ENCODE measurements around the gene IL20.
"Not testable (repeated sequence)": the region's sequence is repeated elsewhere in the genome, so short reads cannot be mapped to it uniquely, and the experiment has no call there.

The IL20 gene

DNA sequence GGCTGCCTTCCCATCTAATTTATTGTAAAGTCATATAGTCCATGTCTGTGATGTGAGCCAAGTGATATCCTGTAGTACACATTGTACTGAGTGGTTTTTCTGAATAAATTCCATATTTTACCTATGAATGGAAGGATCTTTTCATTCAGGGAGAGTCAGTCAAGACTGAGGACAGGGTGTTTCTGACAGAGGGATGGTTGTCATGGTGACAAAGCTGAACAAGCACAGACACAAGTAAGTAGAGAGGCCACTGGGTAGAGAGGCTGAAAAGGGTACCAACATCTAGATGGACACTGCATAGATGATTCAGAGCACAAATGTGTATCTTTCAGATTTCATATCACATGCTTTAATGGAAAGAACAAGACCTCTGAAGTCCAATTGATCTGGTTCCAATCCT lies 22.6 kb upstream of the IL20 start:
- DNase-seq (ENCODE audit: low read depth), result no peak

DNA sequence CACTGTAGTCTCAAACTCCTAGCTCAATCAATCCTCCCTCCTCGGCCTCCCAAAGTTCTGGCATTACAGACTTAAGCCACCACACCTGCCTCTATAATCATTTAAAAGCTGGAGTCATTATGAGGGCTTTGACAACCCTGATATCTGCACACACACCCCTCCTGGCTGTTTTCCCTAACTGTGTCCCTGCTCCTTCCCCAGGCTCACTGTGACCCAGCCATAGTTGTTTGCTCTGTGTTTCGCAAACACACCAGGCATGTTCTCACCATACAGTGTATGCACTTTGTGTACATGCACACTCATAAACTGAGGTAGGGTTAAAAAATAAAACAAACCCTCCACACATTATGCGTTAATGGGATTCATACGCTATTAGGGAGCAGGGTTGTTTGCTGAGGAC lies 21.8 kb upstream of the IL20 start:
- no peak for DNase-seq (ENCODE audit: low read depth)

DNA sequence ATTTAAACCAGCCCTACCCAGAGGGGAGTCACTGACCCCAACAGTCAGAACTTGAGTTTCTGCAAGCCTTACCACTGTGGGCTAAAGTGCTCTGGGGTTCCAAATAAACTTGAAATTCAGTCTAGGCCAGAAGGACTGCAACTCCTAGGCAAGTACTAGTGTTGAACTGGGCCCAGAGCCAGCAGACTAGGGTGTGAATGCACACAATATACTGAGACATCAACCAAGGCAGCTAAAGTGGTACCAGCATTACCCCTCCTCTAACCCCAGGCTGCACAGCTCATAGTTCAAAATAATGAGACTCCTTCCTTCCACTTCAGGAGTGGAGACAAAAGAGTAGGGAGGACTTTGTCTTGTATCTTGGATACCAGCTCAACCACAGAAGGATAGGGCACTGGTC lies 18.9 kb upstream of the IL20 start:
- DNase-seq (ENCODE audit: low read depth), result no peak

DNA sequence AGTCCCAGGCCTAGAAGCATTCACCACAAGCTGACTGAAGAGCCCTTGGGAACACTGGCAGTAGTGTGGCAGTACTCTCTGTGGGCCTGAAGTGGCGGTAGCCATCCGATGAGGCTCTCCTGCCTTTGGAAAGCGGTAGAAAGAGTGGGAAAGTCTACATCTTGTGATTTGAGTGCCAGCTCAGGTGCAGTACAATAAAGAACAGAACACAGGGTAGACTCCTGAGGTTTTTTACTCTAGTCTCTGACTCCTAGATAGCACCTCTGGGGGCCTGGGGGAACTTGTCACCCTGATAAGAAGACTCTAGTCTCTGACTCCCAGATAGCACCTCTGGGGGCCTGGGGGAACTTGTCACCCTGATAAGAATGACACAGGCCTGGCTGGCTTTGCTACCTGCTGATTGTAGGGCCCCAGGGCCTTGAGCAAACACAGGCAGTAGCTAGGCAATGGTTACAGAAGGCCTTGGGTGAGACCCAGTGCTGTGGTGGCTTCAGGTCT lies 18.0 kb upstream of the IL20 start:
- no peak for DNase-seq (ENCODE audit: low read depth)

DNA sequence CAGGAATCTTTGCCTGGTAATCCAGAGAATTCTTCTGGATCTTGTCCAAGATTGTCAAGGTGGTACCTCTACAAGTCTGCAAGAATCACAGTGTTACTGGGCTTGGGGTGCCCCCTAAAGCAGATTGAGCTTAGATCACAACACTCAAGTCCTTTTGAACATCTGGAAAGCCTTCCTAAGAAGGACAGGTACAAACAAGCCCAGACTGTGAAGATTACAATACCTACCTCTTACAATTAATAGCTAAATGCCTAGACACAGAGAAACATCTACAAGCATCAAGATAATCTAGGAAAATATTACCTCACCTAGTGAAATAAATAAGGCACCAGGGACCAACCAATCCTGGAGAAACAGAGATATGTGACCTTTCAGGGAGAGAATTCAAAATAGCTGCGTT lies 17.5 kb upstream of the IL20 start:
- no peak for DNase-seq (ENCODE audit: low read depth)

DNA sequence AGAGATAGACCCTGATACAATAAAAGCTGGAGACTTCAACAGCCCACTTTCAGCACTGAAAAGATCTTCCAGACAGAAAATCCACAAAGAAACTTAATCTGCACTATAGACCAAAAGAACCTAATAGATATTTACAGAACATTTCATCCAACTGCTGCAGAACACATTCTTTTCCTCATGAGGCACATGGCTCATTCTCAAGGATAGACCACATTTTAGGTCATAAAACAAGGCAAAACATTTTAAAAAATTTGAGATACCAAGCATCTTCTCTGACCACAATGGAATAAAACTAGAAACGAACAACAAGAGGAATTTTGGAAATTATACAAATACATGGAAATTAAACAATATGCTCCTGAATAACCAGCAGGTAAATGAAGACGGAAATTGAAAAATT lies 15.0 kb upstream of the IL20 start:
- DNase-seq (ENCODE audit: low read depth), result peak; percentile 59

DNA sequence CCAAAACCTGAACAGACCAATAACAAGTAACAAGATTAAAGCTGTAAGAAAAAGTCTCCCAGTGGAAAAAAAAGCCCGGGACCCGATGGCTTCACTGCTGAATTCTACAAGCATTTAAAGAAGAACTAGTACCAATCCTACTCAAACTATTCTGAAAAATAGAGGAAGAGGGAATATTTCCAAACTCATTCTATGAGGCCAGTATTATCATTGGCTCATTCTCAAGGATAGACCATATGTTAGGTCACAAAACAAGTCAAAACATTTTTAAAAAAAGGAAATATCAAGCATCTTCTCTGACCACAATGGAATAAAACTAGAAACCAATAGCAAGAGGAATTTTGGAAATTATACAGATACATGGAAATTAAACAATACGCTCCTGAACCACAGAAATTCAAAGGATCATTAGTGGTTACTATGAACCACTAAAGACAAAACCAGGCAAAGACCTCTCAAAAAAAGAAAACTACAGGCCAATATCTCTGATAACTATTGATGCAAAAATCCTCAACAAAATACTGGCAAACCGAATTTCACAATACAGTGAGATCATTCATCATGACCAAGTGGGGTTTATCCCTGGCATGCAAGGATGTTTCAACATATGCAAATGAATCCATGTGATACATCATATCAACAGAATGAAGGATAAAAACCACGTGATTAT lies 13.9 kb upstream of the IL20 start:
- peak; percentile 98 for DNase-seq (ENCODE audit: low read depth)

DNA sequence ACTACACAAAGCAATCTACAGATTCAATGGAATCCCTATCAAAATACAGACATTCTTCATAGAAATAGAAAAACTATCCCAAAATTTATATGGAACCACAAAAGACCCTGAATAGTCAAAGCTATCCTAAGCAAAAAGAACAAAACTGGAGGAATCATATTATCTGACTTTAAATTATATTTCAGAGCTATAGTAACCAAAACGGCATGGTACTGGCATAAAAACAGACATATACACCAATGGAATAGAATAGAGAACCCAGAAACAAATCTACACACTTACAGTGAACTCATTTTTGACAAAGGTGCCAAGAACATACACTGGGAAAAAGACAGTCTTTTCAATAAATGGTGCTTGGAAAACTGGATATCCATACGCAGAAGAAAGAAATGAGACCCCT lies 12.8 kb upstream of the IL20 start:
- DNase-seq (ENCODE audit: low read depth), result not testable (repeated sequence)

DNA sequence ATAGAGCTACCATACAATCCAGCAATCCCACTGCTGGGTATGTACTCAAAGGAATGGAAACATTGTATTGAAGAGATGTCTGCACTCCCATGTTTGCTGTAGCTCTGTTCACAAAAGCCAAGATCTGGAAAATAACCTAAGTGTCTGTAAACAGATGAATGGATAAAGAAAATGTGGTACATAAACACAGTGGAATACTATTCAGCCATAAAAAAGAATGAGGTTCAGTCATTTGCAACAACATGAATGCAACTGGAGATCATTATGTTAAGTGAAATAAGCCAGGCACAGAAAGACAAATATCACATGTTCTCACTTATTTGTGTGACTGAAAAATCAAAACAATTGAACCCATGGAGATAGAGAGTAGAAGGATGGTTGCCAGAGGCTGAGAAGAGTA lies 11.7 kb upstream of the IL20 start:
- not testable (repeated sequence) for DNase-seq (ENCODE audit: low read depth)

DNA sequence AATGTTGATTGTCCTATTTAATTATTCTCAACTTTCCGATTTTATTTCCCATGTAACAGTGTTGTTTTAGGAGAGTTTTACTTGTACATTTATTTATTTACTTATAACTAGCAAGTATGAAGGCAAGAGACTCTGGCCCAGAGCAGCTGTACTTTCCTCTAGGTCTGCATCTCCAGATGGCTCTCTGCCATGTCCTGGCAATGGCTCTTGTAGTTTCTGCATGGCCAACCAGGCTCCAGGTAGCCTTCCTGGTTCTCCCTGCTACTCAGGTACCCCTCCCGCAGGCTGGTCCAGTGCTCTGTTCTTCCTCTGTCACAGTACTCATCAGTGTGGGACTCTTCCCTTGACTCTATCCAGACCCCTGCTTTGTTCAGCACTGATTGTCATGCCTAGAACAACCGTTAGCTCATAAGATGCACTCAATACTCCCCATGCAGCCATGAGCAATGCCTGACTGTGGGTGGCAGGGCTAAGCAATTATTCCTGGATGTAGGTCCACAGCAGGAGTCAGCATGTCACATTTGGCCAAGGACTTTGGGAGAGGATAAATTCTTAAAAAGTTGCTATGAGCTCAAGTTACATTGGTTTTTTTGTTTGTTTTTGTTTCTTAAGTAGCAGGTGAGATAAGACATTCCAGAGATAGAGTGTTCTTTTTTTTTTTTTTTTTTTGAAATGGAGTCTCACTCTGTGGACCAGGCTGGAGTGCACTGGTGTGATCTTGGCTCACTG lies 10.9 kb upstream of the IL20 start:
- no peak for DNase-seq (ENCODE audit: low read depth)

DNA sequence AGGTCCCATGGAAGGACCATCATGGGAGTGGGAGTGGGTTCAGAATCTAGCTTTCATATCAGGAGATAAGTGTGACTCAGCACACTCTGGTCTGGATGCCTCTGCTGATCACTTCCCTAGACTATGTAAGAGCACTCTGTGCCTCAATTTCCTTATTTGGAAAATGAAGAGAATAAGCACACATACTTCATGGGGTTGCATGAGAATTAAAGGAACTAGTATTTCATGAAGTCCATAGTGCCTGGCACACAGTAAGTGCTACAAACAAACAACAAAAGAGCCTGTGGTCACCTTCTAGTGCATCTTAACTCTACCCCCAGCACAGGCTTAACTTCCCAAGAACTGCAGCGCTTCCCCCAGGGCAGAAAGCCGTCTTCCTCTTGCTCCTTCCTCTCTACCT lies 9.6 kb upstream of the IL20 start:
- DNase-seq (ENCODE audit: low read depth), result no peak

DNA sequence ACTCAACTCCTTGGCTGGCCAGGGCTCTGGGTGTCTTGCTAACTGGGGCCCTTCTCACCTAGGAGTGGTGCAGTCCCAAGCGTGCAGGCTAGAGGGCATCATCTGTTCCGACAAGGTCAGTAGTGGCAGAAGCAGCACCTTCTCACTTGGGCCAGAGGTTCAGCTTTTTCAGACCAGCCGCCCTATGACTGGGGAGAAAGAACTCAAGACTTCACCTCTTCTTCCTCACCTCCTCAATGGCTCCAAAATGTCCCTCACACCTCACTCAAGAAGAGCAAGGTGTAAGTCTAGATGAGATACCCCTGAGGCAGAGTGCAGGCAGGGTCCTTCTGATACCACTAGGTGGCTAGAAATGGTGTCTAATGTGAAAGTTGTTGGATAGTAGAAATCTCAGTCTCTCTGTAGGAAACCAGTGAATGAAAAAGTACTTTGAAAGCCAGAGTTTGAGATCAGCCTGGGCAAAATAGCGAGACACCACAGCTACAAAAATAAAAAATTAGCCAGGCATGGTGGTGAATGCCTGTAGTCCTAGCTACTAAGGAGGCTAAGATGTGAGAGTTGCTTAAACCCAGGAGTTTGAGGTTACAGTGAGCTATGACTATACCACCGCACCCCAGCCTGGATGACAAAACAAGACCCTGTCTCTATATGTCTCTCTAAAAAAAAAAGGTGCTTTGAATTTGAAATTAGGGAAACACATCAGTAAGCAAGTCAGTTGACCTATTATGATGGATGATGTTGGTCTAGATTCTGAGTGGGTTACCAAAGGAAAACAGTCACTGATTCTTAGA lies 8.6 kb upstream of the IL20 start:
- no peak for DNase-seq (ENCODE audit: low read depth)

DNA sequence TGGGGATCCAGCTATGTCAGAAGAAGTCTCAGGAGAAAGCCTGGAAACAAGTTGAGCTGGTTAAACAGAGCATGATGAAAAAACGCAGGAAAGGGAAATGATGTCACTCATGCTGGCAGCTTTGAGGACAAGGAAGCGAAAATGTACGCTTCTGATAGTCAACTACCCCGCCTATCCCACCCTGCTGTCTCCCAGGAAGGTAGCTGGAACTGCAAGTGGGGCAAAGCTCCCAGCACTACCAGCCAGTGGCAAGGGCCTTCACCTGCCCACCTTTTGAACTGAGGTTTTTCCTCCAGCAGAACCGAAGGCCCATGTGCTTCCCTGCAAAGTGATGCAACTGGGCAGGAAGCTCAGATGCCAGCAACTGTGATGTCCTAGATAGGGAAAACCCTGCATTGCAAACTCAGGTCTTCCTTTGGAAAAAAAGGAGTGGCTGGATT lies 6.3 kb upstream of the IL20 start:
- DNase-seq (ENCODE audit: low read depth), result no peak

DNA sequence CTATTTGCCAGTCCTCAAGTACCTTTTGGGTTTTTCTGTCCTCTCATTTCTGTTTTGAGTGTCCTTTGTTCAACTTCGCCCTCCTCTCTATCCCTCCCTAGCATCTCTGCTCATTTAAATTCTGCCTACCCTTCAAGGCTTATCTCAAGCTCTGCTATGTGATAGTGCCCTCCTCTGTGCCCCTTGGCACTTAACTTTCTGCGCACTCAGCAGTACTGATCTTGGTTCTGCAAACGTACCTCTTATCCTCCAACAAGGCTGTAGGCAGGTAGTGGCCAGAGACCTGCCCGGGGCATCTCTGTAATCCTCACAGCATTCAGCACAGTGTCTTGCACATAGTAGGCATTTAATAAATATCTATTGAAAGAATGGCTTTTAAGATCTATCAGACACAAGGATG lies 5.3 kb upstream of the IL20 start:
- DNase-seq (ENCODE audit: low read depth), result no peak

DNA sequence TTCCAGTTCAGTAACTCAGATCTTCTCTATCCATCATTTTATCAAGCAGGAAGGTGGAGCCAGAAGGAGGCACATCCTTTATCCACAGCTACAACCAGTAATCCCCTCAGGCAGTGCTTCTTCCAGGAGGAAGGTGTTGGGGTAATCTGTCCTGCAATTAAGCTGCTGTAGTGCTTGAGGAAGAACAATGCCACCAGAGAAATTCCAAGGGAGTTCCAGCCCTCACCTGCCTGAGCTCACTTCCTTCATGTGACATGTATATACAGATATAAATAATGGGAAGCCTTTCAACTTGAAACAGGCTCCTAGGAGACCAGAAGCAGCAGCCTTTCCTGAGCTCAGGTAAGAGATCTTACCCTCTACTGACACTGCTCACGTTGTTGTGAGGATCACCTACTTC lies 2.2 kb upstream of the IL20 start:
- no peak for DNase-seq (ENCODE audit: low read depth)

DNA sequence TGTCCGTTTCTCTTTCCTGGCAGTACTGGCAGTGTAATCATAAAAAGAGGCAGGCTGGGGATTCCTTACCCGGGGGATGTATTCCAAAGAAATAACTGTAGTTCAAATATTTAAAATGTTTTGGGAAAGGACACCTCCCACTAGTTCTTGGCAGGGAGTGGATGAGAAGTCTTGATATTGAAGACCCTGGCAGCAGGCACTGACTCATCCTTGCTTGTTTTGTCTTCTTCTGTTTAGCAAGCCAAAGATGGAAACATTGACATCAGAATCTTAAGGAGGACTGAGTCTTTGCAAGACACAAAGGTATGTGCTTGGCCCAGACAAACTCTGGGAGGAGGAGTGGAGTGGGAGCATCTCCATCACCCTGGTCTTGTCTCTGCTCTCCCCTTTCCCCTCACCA lies 639 bp downstream of the IL20 start:
- peak; percentile 62 for DNase-seq (ENCODE audit: low read depth)

DNA sequence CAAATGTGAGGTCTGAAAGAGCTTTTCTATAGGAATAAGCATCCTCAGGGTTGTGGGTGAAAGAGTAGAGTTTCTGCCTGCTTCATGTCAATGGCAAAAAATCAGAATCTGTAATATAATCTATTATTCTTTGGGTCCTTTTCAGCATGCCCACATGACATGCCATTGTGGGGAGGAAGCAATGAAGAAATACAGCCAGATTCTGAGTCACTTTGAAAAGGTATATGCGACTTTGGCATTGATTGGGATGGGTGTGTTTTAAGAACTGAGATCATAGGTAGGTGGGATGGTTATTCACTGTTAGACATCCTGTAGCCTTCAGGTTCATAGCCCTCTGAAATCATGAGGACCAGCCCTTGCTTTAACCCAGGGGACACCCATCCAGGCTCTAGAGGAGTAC lies 1.8 kb downstream of the IL20 start:
- no peak for DNase-seq (ENCODE audit: low read depth)

DNA sequence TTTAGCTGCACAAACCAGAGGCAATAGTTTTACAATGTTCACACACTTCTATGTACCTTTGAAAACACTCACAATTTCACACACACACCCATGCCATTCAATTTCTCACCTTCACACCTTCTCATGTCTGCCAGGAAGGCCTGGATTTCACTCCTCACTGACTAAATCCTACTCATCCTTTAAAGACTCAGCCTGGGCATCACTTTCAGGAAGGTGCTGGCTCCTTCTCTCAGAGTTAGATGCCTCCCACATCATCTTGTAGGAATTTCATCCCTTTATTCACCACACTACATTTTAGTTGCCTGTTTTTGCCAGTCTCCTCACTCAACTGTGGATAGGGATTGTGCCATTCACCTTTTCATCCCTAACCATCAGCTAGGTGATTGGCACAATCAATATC lies 2.3 kb downstream of the IL20 start:
- DNase-seq (ENCODE audit: low read depth), result no peak

DNA sequence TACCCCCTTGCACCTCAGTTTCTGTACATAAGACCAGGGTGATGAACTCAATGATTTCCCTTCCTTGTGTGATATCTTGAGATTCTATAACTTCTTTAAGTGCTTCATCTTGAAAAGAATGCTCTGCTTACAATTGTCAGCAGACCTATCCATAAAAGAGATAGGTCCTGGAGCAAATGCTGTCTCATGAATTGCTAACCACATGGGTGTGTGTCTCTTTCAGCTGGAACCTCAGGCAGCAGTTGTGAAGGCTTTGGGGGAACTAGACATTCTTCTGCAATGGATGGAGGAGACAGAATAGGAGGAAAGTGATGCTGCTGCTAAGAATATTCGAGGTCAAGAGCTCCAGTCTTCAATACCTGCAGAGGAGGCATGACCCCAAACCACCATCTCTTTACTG lies 2.8 kb downstream of the IL20 start:
- DNase-seq (ENCODE audit: low read depth), result no peak

DNA sequence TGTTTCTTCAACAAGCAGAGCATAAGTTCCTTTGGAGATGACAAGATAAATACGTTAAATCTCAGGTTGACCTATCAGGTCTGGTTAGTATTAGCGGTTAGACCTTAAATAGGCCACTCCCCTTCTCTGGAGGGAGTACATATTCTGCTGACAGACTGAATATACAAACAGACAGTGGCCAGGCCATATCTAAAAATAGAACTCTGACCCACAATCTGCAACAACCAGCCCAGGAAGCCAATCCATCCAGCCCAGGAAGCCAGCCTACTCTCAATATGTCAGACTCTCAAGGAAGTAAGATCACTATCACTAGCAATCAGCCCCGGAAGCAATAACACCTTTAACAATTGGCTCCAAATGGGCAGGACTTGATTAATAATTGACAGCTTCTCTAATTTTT lies 6.7 kb downstream of the IL20 start:
- DNase-seq (ENCODE audit: low read depth), result no peak

DNA sequence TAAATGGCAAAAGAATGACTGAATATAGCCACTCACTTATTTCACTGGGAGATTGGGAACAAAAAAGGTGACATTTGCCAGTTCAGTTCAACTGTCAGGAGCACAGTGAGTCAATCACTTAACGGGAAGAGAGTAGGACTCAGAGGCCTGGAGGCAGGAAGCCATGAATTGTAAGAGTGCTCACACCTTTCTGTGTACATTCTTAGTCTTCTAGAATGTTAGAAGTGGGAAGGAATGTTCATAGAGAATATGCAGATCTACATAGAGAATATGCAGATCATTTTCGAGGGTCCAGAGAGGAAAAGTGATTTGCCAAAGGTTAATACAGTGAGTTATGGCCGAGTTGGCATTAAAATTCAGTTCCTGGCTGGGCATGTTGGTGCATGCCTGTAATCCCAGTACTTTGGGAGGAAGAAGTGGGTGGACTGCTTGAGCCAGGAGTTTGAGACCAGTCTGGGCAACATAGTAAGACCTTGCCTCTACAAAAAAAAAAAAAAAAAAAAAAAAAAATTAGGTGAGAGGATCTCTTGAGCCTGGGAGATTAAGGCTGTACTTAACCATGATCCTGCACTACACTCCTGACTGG lies 8.3 kb downstream of the IL20 start:
- DNase-seq (ENCODE audit: low read depth), result no peak

DNA sequence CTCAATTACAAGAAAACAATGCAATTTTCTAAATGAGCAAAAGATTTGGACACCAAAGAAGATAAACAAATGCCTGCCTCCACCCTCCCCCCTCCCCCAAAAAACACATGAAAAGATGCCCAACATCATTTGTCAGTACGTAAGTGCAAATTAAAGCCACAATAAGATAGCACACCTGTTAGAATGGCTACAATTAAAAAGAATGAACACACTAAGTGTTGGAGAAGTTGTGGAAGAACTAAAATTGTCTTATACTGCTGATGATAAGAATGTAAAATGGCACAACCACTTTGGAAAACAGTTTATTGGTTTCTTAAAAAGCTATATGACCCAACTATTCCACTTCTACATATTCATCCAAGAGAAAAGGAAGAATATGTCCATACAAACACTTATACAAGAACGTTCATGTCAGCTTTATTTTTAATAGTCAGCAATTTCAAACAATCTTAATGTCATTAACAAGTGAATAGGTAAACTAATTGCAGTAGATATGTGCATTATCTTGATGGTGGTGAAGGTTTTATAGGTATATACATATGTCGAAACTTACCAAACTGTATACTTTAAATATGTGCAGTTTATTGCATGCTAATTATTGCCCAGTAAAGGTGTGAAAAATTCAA lies 10.4 kb downstream of the IL20 start:
- no peak for DNase-seq (ENCODE audit: low read depth)
